GM19463 (cell line): ENCODE data around the gene B9D2.
A peak's percentile ranks its signal among the peaks of the same experiment; 100 is the strongest.
"Not testable (repeated sequence)": the region's sequence is repeated elsewhere in the genome, so short reads cannot be mapped to it uniquely, and the experiment has no call there.

Experiments used
- ATAC-seq: cut with Tn5 transposase; IDR thresholded peaks from one replicate; pipeline ENCODE4 v1.9.1; 2021; ENCODE audit warnings: mild to moderate bottlenecking, moderate library complexity; ENCODE audit not compliant: unreplicated experiment

Gene B9D2

GRCh38 chr19:41355802-41356201 lies 8.1 kb downstream of the B9D2 start:
- no peak for ATAC-seq

- no peak for ATAC-seq
These were observed 8.9 kb downstream of the B9D2 start for GRCh38 chr19:41355035-41355434.

GRCh38 chr19:41354343-41354953 lies 9.5 kb downstream of the B9D2 start:
- no peak for ATAC-seq

GRCh38 chr19:41353466-41354342 lies 10.2 kb downstream of the B9D2 start, which contains the start of gene TGFB1:
Gene TGFB1, minus strand, starts transcription at chr19:41353922. Its CDS starts 878 bp downstream, at chr19:41353044.
- ATAC-seq = peak; percentile 46

GRCh38 chr19:41352609-41353465 lies 11.1 kb downstream of the B9D2 start:
- no peak for ATAC-seq

- no peak for ATAC-seq
These were observed 11.7 kb downstream of the B9D2 start for GRCh38 chr19:41352279-41352608.

- peak; percentile 45 for ATAC-seq
These were observed 12.4 kb downstream of the B9D2 start for GRCh38 chr19:41351339-41352245.

- ATAC-seq = no peak
These were observed 13.1 kb downstream of the B9D2 start for GRCh38 chr19:41350735-41351338.

GRCh38 chr19:41346916-41347315 lies 17.0 kb downstream of the B9D2 start:
- not testable (repeated sequence) for ATAC-seq

GRCh38 chr19:41344162-41344561 lies 19.8 kb downstream of the B9D2 start:
- no peak for ATAC-seq

- no peak for ATAC-seq
These were observed 22.1 kb downstream of the B9D2 start for GRCh38 chr19:41341669-41342490.

GRCh38 chr19:41339936-41340335 lies 24.0 kb downstream of the B9D2 start:
- no peak for ATAC-seq

- ATAC-seq = no peak
These were observed 28.5 kb downstream of the B9D2 start for GRCh38 chr19:41335467-41335866.

GRCh38 chr19:41334793-41335192 lies 29.2 kb downstream of the B9D2 start:
- no peak for ATAC-seq

GRCh38 chr19:41332468-41332867 lies 31.5 kb downstream of the B9D2 start:
- no peak for ATAC-seq

GRCh38 chr19:41332000-41332399 lies 31.9 kb downstream of the B9D2 start:
- no peak for ATAC-seq

GRCh38 chr19:41330946-41331678 lies 32.8 kb downstream of the B9D2 start:
- ATAC-seq = no peak

GRCh38 chr19:41330481-41330880 lies 33.5 kb downstream of the B9D2 start:
- ATAC-seq = no peak
